PC-3 (cell line): ENCODE measurements around the gene FREY1. TPM values are rescaled to one million over a fixed set of nuclear protein-coding genes. Genes with fewer than 3 reads are reported as not detected.

ENCODE experiments used
- ATAC-seq: fragments of 200-7000 bp; cut with Tn5 transposase; 2 replicates; pipeline ENCODE4 v1.9.1; 2020; ENCODE audit warnings: mild to moderate bottlenecking, moderate library complexity
- BruUV-seq: library from RNA; stranded (reverse); fragments of 400-500 nt; replicated peaks from 2 replicates; lab custom pipeline; 2021; lab: Mats Ljungman, UMichigan
- CTCF ChIA-PET: fragments of 300-600 bp; sonication (Branson Sonifier 250); formaldehyde crosslinking; loops from one replicate; lab custom pipeline; 2022; ENCODE audit warnings: antibody characterized with exemption; lab: Charles Lee
- POLR2A ChIA-PET: fragments of 300-600 bp; sonication (Branson Sonifier 250); formaldehyde crosslinking; loops from one replicate; lab custom pipeline; 2022; ENCODE audit warnings: antibody characterized with exemption; ENCODE audit not compliant: unreplicated experiment; lab: Charles Lee
- DNase-seq: peaks from one replicate; pipeline ENCODE4 v3.0.0-alpha.2; 2015
- H2AFZ ChIP-seq: fragments of 300-600 bp; sonication (generic); 2 replicates; pipeline ENCODE4 v1.6.0; 2016; ENCODE audit warnings: antibody characterized with exemption, low read length
- H3F3A ChIP-seq: fragments of 300-600 bp; sonication (generic); one replicate; pipeline ENCODE4 v1.6.0; 2017; ENCODE audit warnings: antibody characterized with exemption, low read length, control low read depth, mild to moderate bottlenecking; ENCODE audit not compliant: unreplicated experiment
- H3K27ac ChIP-seq: fragments of 300-600 bp; sonication (generic); 2 replicates; pipeline ENCODE4 v1.5.1; 2016; ENCODE audit warnings: mild to moderate bottlenecking, low read length
- H3K27me3 ChIP-seq: fragments of 300-600 bp; sonication (generic); 2 replicates; pipeline ENCODE4 v1.6.1; 2016; ENCODE audit warnings: low read length, mixed read lengths
- H3K36me3 ChIP-seq: fragments of 300-600 bp; sonication (generic); 2 replicates; pipeline ENCODE4 v1.6.1; 2016; ENCODE audit warnings: low read depth, mixed run types, low read length, mixed read lengths
- H3K4me1 ChIP-seq: fragments of 300-600 bp; sonication (generic); 2 replicates; pipeline ENCODE4 v1.5.1; 2016; ENCODE audit warnings: low read length; ENCODE audit not compliant: insufficient read depth
- H3K4me2 ChIP-seq: fragments of 300-600 bp; sonication (generic); 2 replicates; pipeline ENCODE4 v1.6.0; 2016; ENCODE audit warnings: low read length
- H3K4me3 ChIP-seq: fragments of 300-600 bp; sonication (generic); 2 replicates; pipeline ENCODE4 v1.5.1; 2016; ENCODE audit warnings: mild to moderate bottlenecking, low read length, mixed read lengths
- H3K79me2 ChIP-seq: fragments of 300-600 bp; sonication (generic); 2 replicates; pipeline ENCODE4 v1.6.1; 2017; ENCODE audit warnings: low read length, mixed read lengths
- H3K9ac ChIP-seq: fragments of 300-600 bp; sonication (generic); 2 replicates; pipeline ENCODE4 v1.6.0; 2016; ENCODE audit warnings: mild to moderate bottlenecking, low read length
- H3K9me2 ChIP-seq: fragments of 300-600 bp; sonication (generic); replicated peaks from 2 replicates; pipeline ENCODE4 v1.6.1; 2016; ENCODE audit warnings: mixed run types, low read length, mixed read lengths
- H3K9me3 ChIP-seq: fragments of 300-600 bp; sonication (generic); 2 replicates; pipeline ENCODE4 v1.6.1; 2016; ENCODE audit warnings: low read length, mixed read lengths
- H4K20me1 ChIP-seq: fragments of 300-600 bp; sonication (generic); 2 replicates; pipeline ENCODE4 v1.6.1; 2016; ENCODE audit warnings: low read length, mixed read lengths
- EZH2 ChIP-seq: fragments of 300-600 bp; sonication (generic); IDR thresholded peaks from one replicate; pipeline ENCODE4 v1.6.1; 2017; ENCODE audit warnings: antibody characterized with exemption, mild to moderate bottlenecking, low read length; ENCODE audit not compliant: unreplicated experiment
- EZH2phosphoT487 ChIP-seq: fragments of 300-600 bp; sonication (generic); IDR thresholded peaks from 2 replicates; pipeline ENCODE4 v1.6.1; 2018; ENCODE audit warnings: mild to moderate bottlenecking, antibody characterized with exemption, low read length, borderline replicate concordance
- intact Hi-C: fragments of 100-400 bp; cut with micrococcal nuclease; formaldehyde crosslinking; loops from 2 replicates; pipeline ENCODE4 v1.9.0; 2023
- total RNA-seq: library from RNA; depleted of rRNA; stranded (reverse); fragments of >200 nt; gene quantifications from 2 replicates; pipeline ENCODE4 v1.2.3, GENCODE V29; 2014
- TF ChIP-seq, protein P1 (sequence below): fragments of 300-600 bp; sonication (generic); conservative IDR thresholded peaks from 2 replicates; pipeline ENCODE4 v1.5.1; 2017; ENCODE audit warnings: antibody characterized with exemption, low read depth, mild to moderate bottlenecking, low read length

Gene FREY1
- total RNA-seq, 1 experiment from 2014 or later, result 0.15 TPM

DNA sequence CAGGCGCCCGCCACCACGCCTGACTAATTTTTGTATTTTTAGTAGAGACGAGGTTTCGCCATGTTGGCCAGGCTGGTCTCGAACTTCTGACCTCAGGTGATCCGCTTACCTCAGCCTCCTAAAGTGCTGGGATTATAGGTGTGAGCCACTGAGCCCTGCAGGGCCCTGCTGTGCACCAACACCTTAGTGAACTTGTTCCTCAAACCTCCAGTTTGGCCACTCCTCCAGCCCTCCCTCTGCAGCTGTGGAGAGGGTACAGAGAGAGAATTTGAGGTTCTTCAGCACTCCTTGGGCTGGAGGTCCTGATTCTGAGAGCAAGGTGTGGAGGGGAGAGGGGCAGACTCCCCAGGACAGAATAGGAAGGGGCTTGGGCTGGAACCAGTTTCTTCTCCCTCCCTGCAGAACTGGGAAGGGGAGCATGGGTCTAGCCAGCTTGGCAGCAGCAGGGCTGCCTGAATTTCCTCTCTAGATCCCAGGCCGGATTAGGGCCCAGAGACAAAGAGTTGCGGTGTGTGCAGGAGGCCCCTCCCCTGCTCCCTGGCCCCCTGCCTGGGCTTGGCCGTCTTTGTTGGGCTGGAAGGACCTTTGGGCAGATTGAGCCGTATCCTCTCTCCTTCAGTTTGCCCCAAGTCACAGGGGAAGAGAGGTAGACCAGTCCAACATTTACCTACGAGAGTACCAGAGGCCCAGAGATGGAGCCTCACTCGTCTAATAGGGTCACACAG lies 12.9 kb upstream of the FREY1 start:
- Histone ChIP-seq H3K9ac (no peak overlapping the region), H3F3A (no peaks in the 10 kb centered on the region), H3K4me2 (no peak overlapping the region), H4K20me1 (no peaks in the 10 kb centered on the region), H3K79me2 (peaks cover 19% of the 10 kb centered on the region), H3K9me2 (no peaks in the 10 kb centered on the region), H3K4me3 (no peak overlapping the region), H3K27ac (no peak overlapping the region), H3K36me3 (no peaks in the 10 kb centered on the region; the same call in 1 of the 2 replicates), H2AFZ (no peak overlapping the region), H3K27me3 (no peaks in the 10 kb centered on the region), H3K9me3 (no peaks in the 10 kb centered on the region), H3K4me1 (peaks cover 3% of the 10 kb centered on the region; the same call in 1 of the 2 replicates)
- TF ChIP-seq EZH2phosphoT487 (no peak), EZH2 (no peak)
- TF ChIP-seq, protein P1, sequence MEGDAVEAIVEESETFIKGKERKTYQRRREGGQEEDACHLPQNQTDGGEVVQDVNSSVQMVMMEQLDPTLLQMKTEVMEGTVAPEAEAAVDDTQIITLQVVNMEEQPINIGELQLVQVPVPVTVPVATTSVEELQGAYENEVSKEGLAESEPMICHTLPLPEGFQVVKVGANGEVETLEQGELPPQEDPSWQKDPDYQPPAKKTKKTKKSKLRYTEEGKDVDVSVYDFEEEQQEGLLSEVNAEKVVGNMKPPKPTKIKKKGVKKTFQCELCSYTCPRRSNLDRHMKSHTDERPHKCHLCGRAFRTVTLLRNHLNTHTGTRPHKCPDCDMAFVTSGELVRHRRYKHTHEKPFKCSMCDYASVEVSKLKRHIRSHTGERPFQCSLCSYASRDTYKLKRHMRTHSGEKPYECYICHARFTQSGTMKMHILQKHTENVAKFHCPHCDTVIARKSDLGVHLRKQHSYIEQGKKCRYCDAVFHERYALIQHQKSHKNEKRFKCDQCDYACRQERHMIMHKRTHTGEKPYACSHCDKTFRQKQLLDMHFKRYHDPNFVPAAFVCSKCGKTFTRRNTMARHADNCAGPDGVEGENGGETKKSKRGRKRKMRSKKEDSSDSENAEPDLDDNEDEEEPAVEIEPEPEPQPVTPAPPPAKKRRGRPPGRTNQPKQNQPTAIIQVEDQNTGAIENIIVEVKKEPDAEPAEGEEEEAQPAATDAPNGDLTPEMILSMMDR, result no peak
- POLR2A ChIA-PET, result no interaction called here
- BruUV-seq, result no TSS peak
- ATAC-seq (no peak), DNase-seq (no peak)
- CTCF ChIA-PET, result no interaction called here
- intact Hi-C loops, result loop anchor here (2.0 kb wide), 2 partner anchors 39 to 47 kb away; no protein-coding TSS in a partner anchor

GRCh38 chr11:45918962-45919675 lies 12.0 kb upstream of the FREY1 start:
- TF ChIP-seq EZH2 (no peak), EZH2phosphoT487 (no peak)
- TF ChIP-seq, protein P1, result no peak
- ChIA-PET POLR2A (no interaction called here), CTCF (no interaction called here)
- no peak overlapping the region for H3K9ac ChIP-seq
- peak overlapping the region; percentile 96 for H3K4me3 ChIP-seq
- no peaks in the 10 kb centered on the region; the same call in 1 of the 2 replicates for H3K36me3 ChIP-seq
- peak overlapping the region; percentile 98 for H3K4me2 ChIP-seq
- peaks cover 19% of the 10 kb centered on the region for H3K79me2 ChIP-seq
- no TSS peak for BruUV-seq
- intact Hi-C loops, result loop anchor here (1.0 to 2.0 kb wide), 4 partner anchors 38 to 76 kb away; partner anchors contain the start of gene CRY2
- no peaks in the 10 kb centered on the region for H3K9me2 ChIP-seq
- H3K27ac ChIP-seq, result no peak overlapping the region
- DNase-seq, result no peak
- peaks cover 3% of the 10 kb centered on the region; the same call in 1 of the 2 replicates for H3K4me1 ChIP-seq
- H4K20me1 ChIP-seq, result no peaks in the 10 kb centered on the region
- no peaks in the 10 kb centered on the region for H3F3A ChIP-seq
- H3K9me3 ChIP-seq, result no peaks in the 10 kb centered on the region
- no peak for ATAC-seq
- no peaks in the 10 kb centered on the region for H3K27me3 ChIP-seq
- peak overlapping the region; percentile 94 for H2AFZ ChIP-seq
